SK-N-SH treated with all-trans-retinoic acid at 6 μM for 48 hours (cell line): ENCODE data around the gene ZNF771.

Source experiments
- ISL1 ChIP-seq: fragments of 250-450 bp; sonication (Bioruptor Pico); IDR thresholded peaks from 2 replicates; pipeline ENCODE4 v2.1.2; 2022; ENCODE audit warnings: mild to moderate bottlenecking, moderate library complexity
- ZFP30 ChIP-seq: fragments of 450-650 bp; formaldehyde crosslinking; IDR thresholded peaks from 2 replicates; pipeline ENCODE4 v1.5.0; 2022; ENCODE audit warnings: mild to moderate bottlenecking, moderate library complexity
- TF ChIP-seq, protein P1 (sequence below): fragments of 250-450 bp; sonication (Bioruptor Pico); IDR thresholded peaks from 2 replicates; pipeline ENCODE4 v1.5.0; 2020; ENCODE audit warnings: mild to moderate bottlenecking, moderate library complexity

- TF ChIP-seq ISL1 (CRISPR knock-in tag): no peak
- TF ChIP-seq ZFP30 (CRISPR knock-in tag): no peak
- TF ChIP-seq, protein P1, sequence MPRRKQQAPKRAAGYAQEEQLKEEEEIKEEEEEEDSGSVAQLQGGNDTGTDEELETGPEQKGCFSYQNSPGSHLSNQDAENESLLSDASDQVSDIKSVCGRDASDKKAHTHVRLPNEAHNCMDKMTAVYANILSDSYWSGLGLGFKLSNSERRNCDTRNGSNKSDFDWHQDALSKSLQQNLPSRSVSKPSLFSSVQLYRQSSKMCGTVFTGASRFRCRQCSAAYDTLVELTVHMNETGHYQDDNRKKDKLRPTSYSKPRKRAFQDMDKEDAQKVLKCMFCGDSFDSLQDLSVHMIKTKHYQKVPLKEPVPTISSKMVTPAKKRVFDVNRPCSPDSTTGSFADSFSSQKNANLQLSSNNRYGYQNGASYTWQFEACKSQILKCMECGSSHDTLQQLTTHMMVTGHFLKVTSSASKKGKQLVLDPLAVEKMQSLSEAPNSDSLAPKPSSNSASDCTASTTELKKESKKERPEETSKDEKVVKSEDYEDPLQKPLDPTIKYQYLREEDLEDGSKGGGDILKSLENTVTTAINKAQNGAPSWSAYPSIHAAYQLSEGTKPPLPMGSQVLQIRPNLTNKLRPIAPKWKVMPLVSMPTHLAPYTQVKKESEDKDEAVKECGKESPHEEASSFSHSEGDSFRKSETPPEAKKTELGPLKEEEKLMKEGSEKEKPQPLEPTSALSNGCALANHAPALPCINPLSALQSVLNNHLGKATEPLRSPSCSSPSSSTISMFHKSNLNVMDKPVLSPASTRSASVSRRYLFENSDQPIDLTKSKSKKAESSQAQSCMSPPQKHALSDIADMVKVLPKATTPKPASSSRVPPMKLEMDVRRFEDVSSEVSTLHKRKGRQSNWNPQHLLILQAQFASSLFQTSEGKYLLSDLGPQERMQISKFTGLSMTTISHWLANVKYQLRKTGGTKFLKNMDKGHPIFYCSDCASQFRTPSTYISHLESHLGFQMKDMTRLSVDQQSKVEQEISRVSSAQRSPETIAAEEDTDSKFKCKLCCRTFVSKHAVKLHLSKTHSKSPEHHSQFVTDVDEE (CRISPR knock-in tag): no peak
Measured at GRCh38 chr16:30367349-30368009, 39.9 kb upstream of the ZNF771 start.
